ENCODE results near the gene SSX2.
"Not testable (repeated sequence)": the region's sequence is repeated elsewhere in the genome, so short reads cannot be mapped to it uniquely, and the experiment has no call there.

SSX2 gene

GRCh38 chrX:52707078-52707477, at the start of gene SSX2:
TSS of gene SSX2 (minus strand) at chrX:52707178. CDS start at chrX:52705749, 1,429 bp downstream.
- not testable (repeated sequence) for H3K27me3 ChIP-seq (ENCODE audit: control insufficient read depth, insufficient read depth, low read length); H3K9ac ChIP-seq (ENCODE audit: low read length); H3K4me3 ChIP-seq (ENCODE audit: low read length); H3K9me3 ChIP-seq (ENCODE audit: control insufficient read depth, low read length); H3K4me1 ChIP-seq (ENCODE audit: control insufficient read depth, insufficient read depth, low read length); H3K36me3 ChIP-seq (ENCODE audit: control insufficient read depth, insufficient read depth, low read length)

GRCh38 chrX:52750952-52751351, 44.0 kb upstream of the SSX2 start, which contains the start of gene SSX2B:
TSS of gene SSX2B (plus strand) at chrX:52751252. CDS start at chrX:52752681, 1,429 bp downstream.
- H3K4me1 ChIP-seq (ENCODE audit: control insufficient read depth, insufficient read depth, low read length); H3K9me3 ChIP-seq (ENCODE audit: control insufficient read depth, low read length); H3K9ac ChIP-seq (ENCODE audit: low read length); H3K4me3 ChIP-seq (ENCODE audit: low read length); H3K27me3 ChIP-seq (ENCODE audit: control insufficient read depth, insufficient read depth, low read length); H3K36me3 ChIP-seq (ENCODE audit: control insufficient read depth, insufficient read depth, low read length): not testable (repeated sequence)

GRCh38 chrX:52692034-52692433, 14.9 kb downstream of the SSX2 start:
- H3K9me3 ChIP-seq (ENCODE audit: control insufficient read depth, low read length); H3K9ac ChIP-seq (ENCODE audit: low read length); H3K4me3 ChIP-seq (ENCODE audit: low read length); H3K36me3 ChIP-seq (ENCODE audit: control insufficient read depth, insufficient read depth, low read length); H3K27me3 ChIP-seq (ENCODE audit: control insufficient read depth, insufficient read depth, low read length); H3K4me1 ChIP-seq (ENCODE audit: control insufficient read depth, insufficient read depth, low read length): not testable (repeated sequence)

- not testable (repeated sequence) for H3K27me3 ChIP-seq (ENCODE audit: control insufficient read depth, insufficient read depth, low read length); H3K4me3 ChIP-seq (ENCODE audit: low read length); H3K4me1 ChIP-seq (ENCODE audit: control insufficient read depth, insufficient read depth, low read length); H3K36me3 ChIP-seq (ENCODE audit: control insufficient read depth, insufficient read depth, low read length); H3K9ac ChIP-seq (ENCODE audit: low read length); H3K9me3 ChIP-seq (ENCODE audit: control insufficient read depth, low read length)
These were observed 44.8 kb downstream of the SSX2 start for GRCh38 chrX:52662218-52662617.

- not testable (repeated sequence) for H3K9ac ChIP-seq (ENCODE audit: low read length); H3K9me3 ChIP-seq (ENCODE audit: control insufficient read depth, low read length); H3K4me1 ChIP-seq (ENCODE audit: control insufficient read depth, insufficient read depth, low read length); H3K36me3 ChIP-seq (ENCODE audit: control insufficient read depth, insufficient read depth, low read length); H3K27me3 ChIP-seq (ENCODE audit: control insufficient read depth, insufficient read depth, low read length); H3K4me3 ChIP-seq (ENCODE audit: low read length)
These were observed 51.5 kb downstream of the SSX2 start for GRCh38 chrX:52655475-52655874.

- H3K9ac ChIP-seq (ENCODE audit: low read length); H3K36me3 ChIP-seq (ENCODE audit: control insufficient read depth, insufficient read depth, low read length); H3K4me1 ChIP-seq (ENCODE audit: control insufficient read depth, insufficient read depth, low read length); H3K27me3 ChIP-seq (ENCODE audit: control insufficient read depth, insufficient read depth, low read length); H3K9me3 ChIP-seq (ENCODE audit: control insufficient read depth, low read length); H3K4me3 ChIP-seq (ENCODE audit: low read length): not testable (repeated sequence)
These were observed 52.2 kb downstream of the SSX2 start, which contains the start of gene SSX7 for GRCh38 chrX:52654800-52655199. TSS of gene SSX7 (minus strand) at chrX:52654900. CDS start at chrX:52653472, 1,428 bp downstream.

GRCh38 chrX:52650676-52651075, 56.3 kb downstream of the SSX2 start:
- not testable (repeated sequence) for H3K4me1 ChIP-seq (ENCODE audit: control insufficient read depth, insufficient read depth, low read length); H3K36me3 ChIP-seq (ENCODE audit: control insufficient read depth, insufficient read depth, low read length); H3K4me3 ChIP-seq (ENCODE audit: low read length); H3K9me3 ChIP-seq (ENCODE audit: control insufficient read depth, low read length); H3K27me3 ChIP-seq (ENCODE audit: control insufficient read depth, insufficient read depth, low read length); H3K9ac ChIP-seq (ENCODE audit: low read length)

- H3K9ac ChIP-seq (ENCODE audit: low read length); H3K4me1 ChIP-seq (ENCODE audit: control insufficient read depth, insufficient read depth, low read length); H3K4me3 ChIP-seq (ENCODE audit: low read length); H3K9me3 ChIP-seq (ENCODE audit: control insufficient read depth, low read length); H3K27me3 ChIP-seq (ENCODE audit: control insufficient read depth, insufficient read depth, low read length); H3K36me3 ChIP-seq (ENCODE audit: control insufficient read depth, insufficient read depth, low read length): not testable (repeated sequence)
These were observed 58.0 kb downstream of the SSX2 start for GRCh38 chrX:52648956-52649355.

All from mucosa of stomach (tissue), 1 donor.